Activated naive CD8-positive, alpha-beta T cell treated with anti-CD3 and anti-CD28 coated beads, Interleukin-2, amount 50 U/mL, for 24 hours (primary cell): ENCODE data around the gene MT1H.
"Not testable (repeated sequence)": the region's sequence is repeated elsewhere in the genome, so short reads cannot be mapped to it uniquely, and the experiment has no call there.

Experiments used
- ATAC-seq: fragments of 150-1000 bp; cut with Tn5 transposase; one replicate; pipeline ENCODE4 v1.10.0; 2021
- DNase-seq: peaks from one replicate; pipeline ENCODE4 v3.0.0; 2021
- H3K27ac Mint-ChIP-seq: one replicate; pipeline ENCODE4 v1.8.0; 2021; ENCODE audit warnings: mild to moderate bottlenecking, mixed read lengths
- H3K27me3 Mint-ChIP-seq: one replicate; pipeline ENCODE4 v1.8.0; 2021; ENCODE audit warnings: mixed read lengths
- H3K36me3 Mint-ChIP-seq: one replicate; pipeline ENCODE4 v1.8.0; 2021; ENCODE audit warnings: low read depth, mixed read lengths
- H3K4me1 Mint-ChIP-seq: one replicate; pipeline ENCODE4 v1.8.0; 2021; ENCODE audit warnings: mixed read lengths
- H3K4me3 Mint-ChIP-seq: one replicate; pipeline ENCODE4 v1.8.0; 2021; ENCODE audit warnings: mild to moderate bottlenecking, moderate library complexity, mixed read lengths
- H3K9me3 Mint-ChIP-seq: one replicate; pipeline ENCODE4 v1.8.0; 2021; ENCODE audit warnings: mixed read lengths

Gene MT1H

DNA sequence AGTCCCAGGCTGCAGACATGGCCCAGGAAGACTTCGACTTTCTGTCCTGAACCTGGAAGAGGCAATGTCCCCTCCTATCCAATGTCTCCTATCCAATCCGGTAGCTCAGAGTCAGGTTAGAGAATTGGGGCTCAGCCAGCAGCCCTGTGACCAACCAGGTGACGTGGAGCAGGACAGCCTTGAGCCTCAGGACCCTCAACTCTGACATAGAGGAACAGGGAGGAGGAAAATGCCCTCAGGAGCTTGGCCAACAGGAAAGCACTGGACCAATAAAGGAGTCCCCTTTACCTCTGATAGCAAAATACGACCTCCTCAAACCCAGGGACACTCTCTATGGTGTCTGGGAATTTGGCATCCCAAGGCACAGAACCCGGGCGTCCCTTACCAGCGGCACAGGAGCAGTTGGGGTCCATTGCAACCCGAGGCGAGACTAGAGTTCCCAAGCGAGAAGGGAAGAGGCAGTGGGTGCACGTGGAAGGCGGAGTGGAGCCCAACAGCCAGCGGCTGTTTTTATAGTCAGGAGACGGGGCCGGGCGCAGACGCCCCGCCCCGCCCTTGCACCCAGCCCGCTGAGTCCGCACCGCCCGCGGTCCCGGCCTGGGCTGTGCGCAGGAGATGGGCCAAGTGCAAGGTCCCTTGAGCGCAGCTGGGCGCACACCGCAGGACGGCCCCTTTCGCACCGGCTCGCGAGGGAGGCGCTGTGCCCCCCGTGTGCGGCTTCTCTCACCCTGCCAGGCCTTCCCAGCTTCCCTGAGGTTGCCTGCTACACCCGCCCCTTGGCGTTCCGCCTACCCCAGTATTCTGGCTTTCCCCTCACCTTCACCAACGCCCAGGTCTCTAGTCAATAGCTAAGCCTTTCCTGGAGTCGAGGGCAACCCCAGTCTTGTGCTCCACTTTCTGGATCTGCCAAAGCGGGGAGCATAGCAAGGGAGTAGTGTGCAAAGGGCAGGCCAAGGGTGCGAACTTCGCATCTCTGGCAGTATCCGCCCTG, 1.7 kb upstream of the MT1H start, which contains the start of gene MT1G:
Gene MT1G, minus strand, starts transcription at position 485 of the 991 bp plus-strand sequence. Its CDS starts 72 bp downstream, at position 413.
- DNase-seq (no peak), ATAC-seq (peak; percentile 64)
- Mint-ChIP-seq H3K4me1 (peaks cover 18% of the 10 kb centered on the region), H3K36me3 (no peaks in the 10 kb centered on the region), H3K9me3 (no peaks in the 10 kb centered on the region), H3K4me3 (peak within 1 kb of the TSS; percentile 63), H3K27me3 (peaks cover 63% of the 10 kb centered on the region), H3K27ac (no peak within 1 kb of the TSS)

GRCh38 chr16:56669840-56670619, 416 bp downstream of the MT1H start:
- H3K27me3 Mint-ChIP-seq: peaks cover 73% of the 10 kb centered on the region
- H3K4me3 Mint-ChIP-seq: peak overlapping the region; percentile 37

GRCh38 chr16:56670620-56670934, 963 bp downstream of the MT1H start:
- no peak overlapping the region for H3K4me3 Mint-ChIP-seq
- H3K27me3 Mint-ChIP-seq: peaks cover 79% of the 10 kb centered on the region
- ATAC-seq (no peak), DNase-seq (no peak)
- no peaks in the 10 kb centered on the region for H3K9me3 Mint-ChIP-seq
- H3K4me1 Mint-ChIP-seq: peaks cover 17% of the 10 kb centered on the region
- no peaks in the 10 kb centered on the region for H3K36me3 Mint-ChIP-seq
- H3K27ac Mint-ChIP-seq: no peak overlapping the region

More at GRCh38 chr16:56669840-56670619, 416 bp downstream of the MT1H start:
- peaks cover 15% of the 10 kb centered on the region for H3K4me1 Mint-ChIP-seq
- H3K9me3 Mint-ChIP-seq: no peaks in the 10 kb centered on the region
- H3K27ac Mint-ChIP-seq: no peak overlapping the region
- DNase-seq (no peak), ATAC-seq (no peak)
- no peaks in the 10 kb centered on the region for H3K36me3 Mint-ChIP-seq

DNA sequence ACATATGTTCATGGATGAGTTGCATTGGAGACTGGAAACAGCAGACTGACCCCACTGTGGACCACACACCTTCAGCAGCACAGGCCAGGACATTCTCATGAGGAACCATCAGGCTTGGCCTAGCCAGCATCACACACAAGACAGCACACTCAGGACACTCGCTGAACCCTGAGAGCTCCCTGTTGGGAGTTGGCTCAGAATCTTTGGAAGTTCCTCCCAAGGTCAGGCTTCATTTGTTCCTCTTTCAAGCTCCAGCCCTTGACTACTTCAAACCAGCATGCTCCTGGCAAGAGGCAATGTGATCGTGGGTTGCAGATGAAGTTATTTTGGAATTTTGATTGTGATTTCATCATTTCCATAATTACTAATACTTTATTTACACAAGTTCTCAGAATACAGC, 2.1 kb downstream of the MT1H start:
- H3K36me3 Mint-ChIP-seq, H3K27ac Mint-ChIP-seq, H3K4me3 Mint-ChIP-seq, ATAC-seq, H3K9me3 Mint-ChIP-seq, DNase-seq: not testable (repeated sequence)
- Mint-ChIP-seq H3K4me1 (peaks cover 25% of the 10 kb centered on the region), H3K27me3 (peaks cover 74% of the 10 kb centered on the region)

- not testable (repeated sequence) for H3K9me3 Mint-ChIP-seq, DNase-seq, H3K4me3 Mint-ChIP-seq, H3K27ac Mint-ChIP-seq, H3K36me3 Mint-ChIP-seq, ATAC-seq
- Mint-ChIP-seq H3K4me1 (peaks cover 25% of the 10 kb centered on the region), H3K27me3 (peaks cover 70% of the 10 kb centered on the region)
Measured at GRCh38 chr16:56672171-56672570, 2.6 kb downstream of the MT1H start.

DNA sequence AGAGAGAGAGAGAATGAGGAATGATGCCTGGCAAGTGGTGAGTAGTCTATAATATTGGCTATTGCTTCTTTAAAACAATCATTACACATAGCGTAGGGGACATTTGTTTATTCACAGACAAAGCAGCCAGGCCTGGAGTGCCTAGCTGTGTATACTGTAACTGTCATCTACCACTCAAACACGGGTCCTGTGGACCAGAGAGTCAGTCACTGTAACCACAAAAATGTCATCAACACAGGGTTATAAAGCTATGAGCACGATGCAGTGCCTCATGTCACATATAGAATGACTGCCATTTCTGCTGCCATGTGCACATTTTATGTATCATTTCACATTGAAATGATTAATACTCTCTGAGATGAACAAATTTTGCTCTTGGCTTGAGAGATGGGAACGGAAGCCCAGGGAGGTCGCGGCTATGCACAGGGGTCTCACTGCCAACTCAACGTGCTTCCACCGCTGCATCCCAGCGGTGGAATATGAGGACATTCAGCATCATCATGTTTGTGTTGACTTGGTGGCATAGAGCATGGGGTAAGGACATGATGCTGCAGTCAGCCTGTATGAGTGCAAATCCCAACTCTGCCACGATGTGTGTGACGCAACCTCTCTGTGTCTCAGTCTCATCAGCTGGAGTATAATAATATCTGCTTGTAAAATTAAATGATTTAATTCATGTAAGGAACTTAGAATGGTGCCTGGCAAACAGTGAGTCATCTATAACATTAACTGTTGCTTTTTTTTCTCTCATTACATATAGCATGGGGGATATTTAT, 3.3 kb downstream of the MT1H start:
- Mint-ChIP-seq H3K36me3 (no peaks in the 10 kb centered on the region), H3K4me3 (no peak overlapping the region), H3K9me3 (no peaks in the 10 kb centered on the region), H3K4me1 (peaks cover 23% of the 10 kb centered on the region), H3K27ac (no peak overlapping the region), H3K27me3 (peaks cover 63% of the 10 kb centered on the region)
- ATAC-seq (no peak), DNase-seq (no peak)

GRCh38 chr16:56673921-56674320, 4.3 kb downstream of the MT1H start:
- no peak for ATAC-seq
- peaks cover 19% of the 10 kb centered on the region for H3K4me1 Mint-ChIP-seq
- no peak overlapping the region for H3K4me3 Mint-ChIP-seq
- H3K27ac Mint-ChIP-seq: no peak overlapping the region
- no peaks in the 10 kb centered on the region for H3K36me3 Mint-ChIP-seq
- H3K9me3 Mint-ChIP-seq: no peaks in the 10 kb centered on the region
- H3K27me3 Mint-ChIP-seq: peaks cover 55% of the 10 kb centered on the region
- no peak for DNase-seq

- not testable (repeated sequence) for H3K4me3 Mint-ChIP-seq, H3K9me3 Mint-ChIP-seq, H3K27ac Mint-ChIP-seq, H3K36me3 Mint-ChIP-seq, DNase-seq, ATAC-seq
- Mint-ChIP-seq H3K27me3 (peaks cover 49% of the 10 kb centered on the region), H3K4me1 (peaks cover 19% of the 10 kb centered on the region)
Measured at GRCh38 chr16:56674570-56674969, 5.0 kb downstream of the MT1H start.

- ATAC-seq (peak; percentile 46), DNase-seq (peak; percentile 53)
- Mint-ChIP-seq H3K4me3 (peak overlapping the region; percentile 48), H3K9me3 (no peaks in the 10 kb centered on the region), H3K27ac (peak overlapping the region; percentile 7), H3K36me3 (no peaks in the 10 kb centered on the region), H3K4me1 (peaks cover 19% of the 10 kb centered on the region), H3K27me3 (peaks cover 38% of the 10 kb centered on the region)
Measured at GRCh38 chr16:56675685-56676210, 6.1 kb downstream of the MT1H start.

GRCh38 chr16:56677474-56677873, 7.9 kb downstream of the MT1H start:
- no peak for ATAC-seq
- Mint-ChIP-seq H3K4me3 (no peak overlapping the region), H3K27ac (no peak overlapping the region), H3K9me3 (no peaks in the 10 kb centered on the region), H3K36me3 (no peaks in the 10 kb centered on the region), H3K4me1 (peaks cover 29% of the 10 kb centered on the region), H3K27me3 (peaks cover 22% of the 10 kb centered on the region)
- no peak for DNase-seq

GRCh38 chr16:56679078-56679730, 9.6 kb downstream of the MT1H start:
- H3K4me1 Mint-ChIP-seq: peaks cover 41% of the 10 kb centered on the region
- H3K9me3 Mint-ChIP-seq: no peaks in the 10 kb centered on the region
- no peaks in the 10 kb centered on the region for H3K36me3 Mint-ChIP-seq
- peaks cover 14% of the 10 kb centered on the region for H3K27me3 Mint-ChIP-seq
- H3K4me3 Mint-ChIP-seq: no peak overlapping the region
- ATAC-seq (no peak), DNase-seq (no peak)
- H3K27ac Mint-ChIP-seq: no peak overlapping the region

DNA sequence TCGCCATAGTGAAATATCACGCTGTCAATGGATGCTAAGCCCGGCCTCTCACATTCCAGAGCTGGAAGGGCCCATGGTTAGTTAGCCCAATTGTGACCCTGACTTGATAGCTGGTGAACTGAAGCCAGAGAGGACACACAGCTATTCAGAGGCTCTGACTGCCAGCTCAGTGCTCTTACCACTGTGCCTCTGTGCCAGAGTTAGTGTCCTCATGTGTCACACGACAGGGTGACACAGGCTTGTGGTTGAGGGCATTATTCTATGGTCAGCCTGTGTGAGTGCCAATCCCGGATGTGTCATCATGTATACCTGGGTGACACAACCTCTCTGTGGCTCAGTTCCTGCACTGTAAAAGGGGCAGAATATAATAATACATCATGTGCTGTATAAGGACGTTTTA, 10.2 kb downstream of the MT1H start:
- Mint-ChIP-seq H3K9me3 (no peaks in the 10 kb centered on the region), H3K27ac (no peak overlapping the region), H3K4me3 (no peak overlapping the region), H3K36me3 (no peaks in the 10 kb centered on the region), H3K27me3 (peaks cover 10% of the 10 kb centered on the region), H3K4me1 (peaks cover 39% of the 10 kb centered on the region)
- ATAC-seq (peak; percentile 67), DNase-seq (no peak)

GRCh38 chr16:56681939-56682702, 12.5 kb downstream of the MT1H start, which contains the start of gene MT1X:
Gene MT1X, plus strand, starts transcription at chr16:56682470. Its CDS starts 71 bp downstream, at chr16:56682541.
- peak within 1 kb of the TSS; percentile 85 for H3K27ac Mint-ChIP-seq
- DNase-seq (peak; percentile 88), ATAC-seq (peak; percentile 96)
- peaks cover 5% of the 10 kb centered on the region for H3K36me3 Mint-ChIP-seq
- H3K4me1 Mint-ChIP-seq: peaks cover 27% of the 10 kb centered on the region
- peak within 1 kb of the TSS; percentile 90 for H3K4me3 Mint-ChIP-seq
- H3K27me3 Mint-ChIP-seq: no peaks in the 10 kb centered on the region
- no peaks in the 10 kb centered on the region for H3K9me3 Mint-ChIP-seq
